ENCODE measurements around the gene LAG3. TPM values are rescaled to one million over a fixed set of nuclear protein-coding genes. Genes with fewer than 3 reads are reported as not detected.
"Not testable (repeated sequence)": the region's sequence is repeated elsewhere in the genome, so short reads cannot be mapped to it uniquely, and the experiment has no call there.

LAG3 gene
- 10 to 100 TPM; 46.6 to 52.1 TPM for total RNA-seq

DNA sequence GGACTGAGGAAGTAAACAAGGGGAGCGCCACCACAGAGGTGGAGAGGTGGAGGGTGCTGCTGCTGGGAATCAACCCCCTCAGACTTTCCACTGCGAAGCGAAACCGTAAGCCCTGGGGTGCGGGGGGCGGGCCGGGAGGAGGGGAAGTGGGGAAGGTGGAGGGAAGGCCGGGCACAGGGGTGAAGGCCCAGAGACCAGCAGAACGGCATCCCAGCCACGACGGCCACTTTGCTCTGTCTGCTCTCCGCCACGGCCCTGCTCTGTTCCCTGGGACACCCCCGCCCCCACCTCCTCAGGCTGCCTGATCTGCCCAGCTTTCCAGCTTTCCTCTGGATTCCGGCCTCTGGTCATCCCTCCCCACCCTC is at the start of gene LAG3:
Gene LAG3, plus strand, starts transcription at position 190 of the 365 bp plus-strand sequence. CDS start 333 bp downstream, outside the sequence.
- POLR2A ChIA-PET, result interaction anchor here (0.6 to 5.2 kb wide), 9 partner anchors 11 to 183 kb away, joined by 3 to 43 read pairs (median 7); partner anchors contain the start of genes CDCA3, COPS7A, MLF2 and USP5
- peak; percentile 59 for DNase-seq
- peaks cover 56% of the 10 kb centered on the region for H3K4me1 Mint-ChIP-seq
- ATAC-seq (ENCODE audit: low read depth), result peak; percentile 35
- peaks cover 9% of the 10 kb centered on the region for H3K27me3 Mint-ChIP-seq
- H3K9me3 Mint-ChIP-seq, result no peaks in the 10 kb centered on the region
- peak within 1 kb of the TSS; percentile 88 for H3K4me3 Mint-ChIP-seq
- peaks cover 26% of the 10 kb centered on the region for H3K36me3 Mint-ChIP-seq
- H3K27ac Mint-ChIP-seq, result peak within 1 kb of the TSS; percentile 98

DNA sequence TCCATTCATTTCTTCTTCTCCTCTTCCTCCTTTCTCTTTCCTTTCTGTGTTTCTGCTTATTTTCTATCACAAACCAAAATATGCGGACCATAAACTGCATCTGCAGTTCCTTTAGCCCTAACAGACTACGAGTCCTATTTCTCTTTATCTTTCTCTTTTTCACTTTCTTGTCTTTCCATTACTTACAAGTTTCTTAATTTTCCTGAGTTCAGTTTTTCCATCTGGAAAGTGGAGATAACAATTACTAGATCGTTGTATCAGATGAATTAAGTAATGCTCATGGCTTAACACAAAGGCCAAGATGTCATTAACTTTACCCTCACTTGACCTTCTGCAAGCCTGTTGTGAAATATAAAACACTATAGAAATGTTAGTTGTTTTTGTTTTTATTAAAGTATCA is 49.5 kb upstream of the LAG3 start:
- no peak overlapping the region for H3K27ac Mint-ChIP-seq

DNA sequence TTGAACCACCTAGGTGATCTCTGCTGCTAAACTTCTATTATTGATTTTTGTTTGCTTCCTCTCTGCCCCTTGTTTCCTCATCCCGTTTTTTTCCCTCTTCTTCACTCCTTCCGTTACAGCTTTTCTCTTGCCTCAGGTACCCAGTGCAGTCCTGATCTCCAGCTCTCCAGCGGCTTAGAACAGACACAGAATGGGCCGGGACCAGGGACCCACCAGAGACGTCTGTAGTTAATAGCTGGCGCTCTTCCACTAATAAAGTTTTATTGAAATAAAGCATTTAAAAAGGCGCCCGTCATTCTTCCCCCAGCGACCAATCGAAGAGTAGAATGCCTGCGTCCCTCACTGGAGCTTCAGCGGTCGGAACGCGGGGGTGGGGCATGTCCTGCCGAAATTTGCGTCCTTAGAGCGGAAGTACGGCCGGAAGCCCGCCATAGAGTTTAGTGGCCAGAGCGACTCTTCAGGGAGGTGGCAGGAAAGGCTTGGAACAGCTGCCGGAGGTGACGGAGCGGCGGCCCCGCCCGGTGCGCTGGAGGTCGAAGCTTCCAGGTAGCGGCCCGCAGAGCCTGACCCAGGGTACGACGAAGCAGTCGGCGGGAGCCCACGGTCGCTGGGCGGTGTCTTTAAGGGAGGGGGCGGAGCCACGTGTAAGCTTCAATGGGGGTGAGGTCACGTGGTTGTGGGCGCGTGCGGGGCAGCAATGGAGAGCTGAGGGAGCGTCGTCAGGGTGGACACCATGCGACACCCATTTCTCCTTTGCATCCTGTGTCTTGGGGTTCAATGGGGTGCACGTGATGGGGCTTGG is 48.5 kb upstream of the LAG3 start, which contains the start of gene COPS7A:
Gene COPS7A, plus strand, starts transcription at position 440 of the 802 bp plus-strand sequence. CDS start 611 bp downstream, outside the sequence.
- Mint-ChIP-seq H3K9me3 (no peaks in the 10 kb centered on the region), H3K4me3 (peak within 1 kb of the TSS; percentile 99), H3K4me1 (peaks cover 22% of the 10 kb centered on the region), H3K27me3 (peaks cover 3% of the 10 kb centered on the region), H3K36me3 (peaks cover 7% of the 10 kb centered on the region), H3K27ac (peak within 1 kb of the TSS; percentile 99)
- ATAC-seq (ENCODE audit: low read depth) (peak; percentile 97), DNase-seq (peak; percentile 93)
- POLR2A ChIA-PET, result interaction anchor here (0.5 to 4.8 kb wide), 40 partner anchors 9 to 387 kb away, joined by 3 to 71 read pairs (median 4); partner anchors contain the start of genes CDCA3, GAPDH, LAG3 and LPAR5

More for the DNA sequence above, 49.5 kb upstream of the LAG3 start:
- ATAC-seq (ENCODE audit: low read depth) (no peak), DNase-seq (no peak)
- H3K36me3 Mint-ChIP-seq, result peaks cover 5% of the 10 kb centered on the region
- peaks cover 22% of the 10 kb centered on the region for H3K4me1 Mint-ChIP-seq
- POLR2A ChIA-PET, result interaction anchor here (0.5 to 4.8 kb wide), 12 partner anchors 8 to 189 kb away, joined by 3 to 71 read pairs (median 6); partner anchors contain the start of genes CDCA3, GAPDH, MLF2 and SPSB2
- H3K27me3 Mint-ChIP-seq, result peaks cover 3% of the 10 kb centered on the region
- H3K4me3 Mint-ChIP-seq, result no peak overlapping the region
- H3K9me3 Mint-ChIP-seq, result no peaks in the 10 kb centered on the region

DNA sequence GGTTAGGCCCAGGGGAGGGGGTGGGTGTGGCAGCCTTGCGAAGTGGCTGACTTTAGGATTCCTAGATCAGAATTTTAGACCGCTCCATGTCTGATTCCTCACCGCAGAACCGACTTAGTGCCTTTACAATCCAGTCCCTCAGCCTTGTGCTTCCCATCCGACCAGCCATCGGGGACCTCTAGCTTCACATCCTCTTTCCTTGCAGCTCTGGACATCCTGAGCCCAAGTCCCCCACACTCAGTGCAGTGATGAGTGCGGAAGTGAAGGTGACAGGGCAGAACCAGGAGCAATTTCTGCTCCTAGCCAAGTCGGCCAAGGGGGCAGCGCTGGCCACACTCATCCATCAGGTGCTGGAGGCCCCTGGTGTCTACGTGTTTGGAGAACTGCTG is 47.9 kb upstream of the LAG3 start:
- H3K27me3 Mint-ChIP-seq, result peaks cover 3% of the 10 kb centered on the region
- H3K36me3 Mint-ChIP-seq, result peaks cover 8% of the 10 kb centered on the region
- H3K27ac Mint-ChIP-seq, result peak overlapping the region; percentile 99
- DNase-seq (peak; percentile 65), ATAC-seq (ENCODE audit: low read depth) (peak; percentile 29)
- H3K9me3 Mint-ChIP-seq, result no peaks in the 10 kb centered on the region
- peak overlapping the region; percentile 99 for H3K4me3 Mint-ChIP-seq
- POLR2A ChIA-PET, result interaction anchor here (0.5 to 4.8 kb wide), 31 partner anchors 15 to 387 kb away, joined by 3 to 71 read pairs (median 5); partner anchors contain the start of genes CDCA3, GAPDH, LAG3 and LPAR5
- H3K4me1 Mint-ChIP-seq, result peaks cover 22% of the 10 kb centered on the region

DNA sequence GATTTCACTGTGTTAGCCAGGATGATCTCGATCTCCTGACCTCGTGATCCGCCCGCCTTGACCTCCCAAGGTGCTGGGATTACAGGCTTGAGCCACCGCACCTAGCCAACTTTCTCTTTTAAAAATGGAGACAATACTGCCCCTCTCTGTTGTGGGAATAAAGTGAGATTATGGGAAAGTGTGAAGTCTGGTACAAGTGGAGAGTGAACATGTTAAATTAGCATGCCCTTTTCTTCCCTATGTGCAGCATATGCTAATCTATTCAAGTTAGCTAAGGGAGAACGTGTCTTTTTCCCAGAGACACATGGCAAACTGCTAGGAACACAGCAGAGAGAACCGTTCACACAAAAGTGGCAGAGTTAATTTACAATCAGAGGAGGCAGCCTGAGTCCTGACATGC is 47.0 kb upstream of the LAG3 start:
- ATAC-seq (ENCODE audit: low read depth), result no peak
- H3K9me3 Mint-ChIP-seq, result no peaks in the 10 kb centered on the region
- H3K36me3 Mint-ChIP-seq, result peaks cover 11% of the 10 kb centered on the region
- H3K4me1 Mint-ChIP-seq, result peaks cover 22% of the 10 kb centered on the region
- peak overlapping the region; percentile 75 for H3K27ac Mint-ChIP-seq
- no peak for DNase-seq
- peaks cover 3% of the 10 kb centered on the region for H3K27me3 Mint-ChIP-seq
- peak overlapping the region; percentile 99 for H3K4me3 Mint-ChIP-seq
- POLR2A ChIA-PET, result interaction anchor here (1.0 to 4.8 kb wide), 6 partner anchors 27 to 126 kb away, joined by 3 to 71 read pairs (median 11); partner anchors contain the start of genes CDCA3, LAG3, MLF2 and USP5

DNA sequence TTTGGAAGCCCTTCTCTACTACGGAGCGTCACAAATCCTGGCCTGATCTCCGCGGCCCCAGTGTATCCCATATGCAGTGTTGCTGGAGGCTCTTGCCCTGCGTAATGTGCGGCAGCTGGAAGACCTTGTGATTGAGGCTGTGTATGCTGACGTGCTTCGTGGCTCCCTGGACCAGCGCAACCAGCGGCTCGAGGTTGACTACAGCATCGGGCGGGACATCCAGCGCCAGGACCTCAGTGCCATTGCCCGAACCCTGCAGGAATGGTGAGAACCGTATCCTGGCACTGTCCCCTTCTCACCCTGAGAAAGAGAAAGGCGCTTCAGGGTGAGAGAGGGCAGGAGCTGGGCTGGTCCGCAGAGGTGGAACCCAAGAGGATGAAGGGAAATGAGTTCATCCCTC is 43.1 kb upstream of the LAG3 start:
- no peaks in the 10 kb centered on the region for H3K27me3 Mint-ChIP-seq
- no peak for DNase-seq
- H3K4me3 Mint-ChIP-seq, result no peak overlapping the region
- H3K4me1 Mint-ChIP-seq, result peaks cover 14% of the 10 kb centered on the region
- no peak for ATAC-seq (ENCODE audit: low read depth)
- H3K36me3 Mint-ChIP-seq, result peaks cover 16% of the 10 kb centered on the region
- no peak overlapping the region for H3K27ac Mint-ChIP-seq
- POLR2A ChIA-PET, result no interaction called here
- H3K9me3 Mint-ChIP-seq, result no peaks in the 10 kb centered on the region

DNA sequence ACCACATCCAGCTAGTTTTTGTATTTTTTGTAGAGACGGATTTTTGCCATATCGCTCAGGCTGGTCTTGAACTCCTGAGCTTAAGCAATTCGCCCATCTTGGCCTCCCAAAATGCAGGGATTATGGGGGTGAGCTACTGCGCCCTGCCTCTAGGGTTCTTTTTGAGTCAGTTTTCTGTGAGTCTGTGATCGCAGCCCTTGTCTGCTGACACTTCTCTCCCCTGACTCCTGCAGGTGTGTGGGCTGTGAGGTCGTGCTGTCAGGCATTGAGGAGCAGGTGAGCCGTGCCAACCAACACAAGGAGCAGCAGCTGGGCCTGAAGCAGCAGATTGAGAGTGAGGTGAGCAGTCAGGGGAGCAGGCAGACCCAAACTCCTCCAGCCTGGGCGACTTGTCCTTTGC is 42.2 kb upstream of the LAG3 start:
- ATAC-seq (ENCODE audit: low read depth) (no peak), DNase-seq (no peak)
- POLR2A ChIA-PET, result no interaction called here
- H3K4me1 Mint-ChIP-seq, result peaks cover 10% of the 10 kb centered on the region
- no peak overlapping the region for H3K27ac Mint-ChIP-seq
- H3K9me3 Mint-ChIP-seq, result no peaks in the 10 kb centered on the region
- H3K4me3 Mint-ChIP-seq, result no peak overlapping the region
- H3K36me3 Mint-ChIP-seq, result peaks cover 16% of the 10 kb centered on the region
- no peaks in the 10 kb centered on the region for H3K27me3 Mint-ChIP-seq

DNA sequence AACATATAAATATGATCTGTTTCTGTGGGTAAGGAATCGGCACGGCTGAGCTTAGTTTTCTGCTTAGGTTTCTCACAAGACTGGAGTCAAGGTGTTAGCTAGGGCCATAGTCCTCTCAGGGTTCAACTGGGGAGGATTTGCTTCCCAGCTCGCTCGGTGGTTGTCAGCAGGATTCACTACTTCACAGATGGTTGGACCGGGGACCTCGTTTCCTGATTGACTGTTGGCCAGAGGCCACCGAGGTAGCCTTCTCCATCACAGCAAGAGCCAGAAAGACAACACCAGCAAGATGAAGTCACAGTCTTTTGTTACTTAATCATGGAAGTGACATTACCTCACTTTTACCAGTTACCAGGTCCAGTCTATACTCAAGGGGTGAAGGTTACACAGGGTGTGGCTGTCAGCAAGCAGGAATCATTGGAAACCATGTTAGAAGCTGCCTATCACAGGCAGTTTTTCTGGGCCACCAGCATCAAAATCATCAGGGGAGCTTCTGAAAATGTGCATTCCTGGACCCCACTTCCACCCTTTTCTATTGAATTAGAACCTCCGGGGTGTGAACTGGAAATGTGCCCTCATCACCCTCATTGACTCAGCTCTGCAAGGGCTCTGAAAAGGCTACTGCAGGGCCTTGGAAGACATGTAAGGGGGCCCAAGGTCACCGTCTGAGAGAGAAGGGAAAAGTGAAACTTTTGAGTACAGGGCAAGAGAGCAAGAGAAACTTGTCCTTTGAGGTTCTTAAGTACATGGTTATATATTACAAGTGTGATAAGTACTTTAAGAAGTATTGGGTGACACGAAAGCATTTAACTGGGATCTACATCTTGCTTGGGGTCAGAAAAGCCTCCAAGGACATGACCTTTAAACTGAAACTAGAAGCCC is 37.6 kb upstream of the LAG3 start:
- POLR2A ChIA-PET, result no interaction called here
- ATAC-seq (ENCODE audit: low read depth) (no peak), DNase-seq (no peak)
- Mint-ChIP-seq H3K36me3 (peaks cover 8% of the 10 kb centered on the region), H3K4me1 (peaks cover 8% of the 10 kb centered on the region), H3K9me3 (no peaks in the 10 kb centered on the region), H3K27me3 (no peaks in the 10 kb centered on the region), H3K4me3 (no peak overlapping the region), H3K27ac (no peak overlapping the region)

DNA sequence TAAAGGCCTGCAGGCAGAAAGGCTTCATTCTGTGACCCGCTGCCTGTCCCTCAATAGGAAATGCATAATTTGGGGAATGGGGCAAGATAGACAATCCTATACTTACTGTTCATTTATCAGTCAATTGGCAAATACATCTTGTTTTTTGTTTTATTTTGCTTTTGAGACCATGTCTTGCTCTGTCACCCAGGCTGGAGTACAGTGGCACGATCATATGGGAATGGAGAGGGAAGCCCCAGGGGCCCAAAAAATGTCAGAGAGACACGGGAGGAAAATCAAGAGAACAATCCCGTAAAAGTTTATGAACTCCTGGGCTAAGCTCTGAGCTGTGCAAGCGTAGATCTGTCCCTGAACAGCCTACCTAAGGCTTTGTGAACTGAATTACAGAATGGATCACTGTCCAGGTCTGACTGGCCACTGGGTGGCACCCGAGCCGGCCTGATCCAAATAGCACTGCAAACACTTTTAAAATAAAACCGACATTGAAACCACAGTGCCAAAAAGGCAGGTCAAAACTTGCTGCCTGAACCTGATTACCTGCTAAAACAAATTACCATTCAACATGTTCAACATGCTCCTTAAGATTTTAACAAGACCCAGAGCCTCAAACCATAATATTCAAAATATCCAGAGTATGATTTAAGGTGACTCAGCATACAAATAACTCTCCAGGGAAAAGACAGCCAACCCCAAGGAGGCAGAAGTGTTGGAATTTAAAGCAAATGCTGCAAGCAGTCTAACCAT is 36.7 kb upstream of the LAG3 start:
- H3K4me3 Mint-ChIP-seq, result no peak overlapping the region
- H3K9me3 Mint-ChIP-seq, result no peaks in the 10 kb centered on the region
- DNase-seq (peak; percentile 55), ATAC-seq (ENCODE audit: low read depth) (peak; percentile 86)
- POLR2A ChIA-PET, result no interaction called here
- peak overlapping the region; percentile 11 for H3K27ac Mint-ChIP-seq
- peaks cover 7% of the 10 kb centered on the region for H3K36me3 Mint-ChIP-seq
- H3K27me3 Mint-ChIP-seq, result no peaks in the 10 kb centered on the region
- peaks cover 8% of the 10 kb centered on the region for H3K4me1 Mint-ChIP-seq

DNA sequence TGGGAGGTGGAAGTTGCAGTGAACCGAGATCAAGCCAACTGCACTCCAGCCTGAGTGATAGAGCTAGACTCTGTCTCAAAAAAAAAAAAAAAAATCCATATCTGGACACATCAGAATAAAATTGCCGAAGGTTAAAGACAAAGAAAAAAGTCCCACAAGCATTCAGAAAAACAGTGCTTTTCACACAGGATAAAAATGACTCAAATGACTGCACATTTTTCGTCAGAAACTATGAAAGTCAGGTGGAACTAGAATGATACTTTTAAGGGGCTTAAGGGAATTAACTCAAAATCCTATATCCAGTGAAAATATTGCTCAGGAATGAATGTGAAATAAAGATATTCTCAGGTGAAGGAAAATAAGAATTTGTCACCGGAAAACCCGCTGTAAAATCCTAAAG is 35.6 kb upstream of the LAG3 start:
- Mint-ChIP-seq H3K4me1 (peaks cover 8% of the 10 kb centered on the region), H3K36me3 (no peaks in the 10 kb centered on the region), H3K4me3 (no peak overlapping the region), H3K27ac (no peak overlapping the region), H3K9me3 (no peaks in the 10 kb centered on the region), H3K27me3 (no peaks in the 10 kb centered on the region)
- POLR2A ChIA-PET, result no interaction called here
- DNase-seq, result no peak
- ATAC-seq (ENCODE audit: low read depth), result no peak

DNA sequence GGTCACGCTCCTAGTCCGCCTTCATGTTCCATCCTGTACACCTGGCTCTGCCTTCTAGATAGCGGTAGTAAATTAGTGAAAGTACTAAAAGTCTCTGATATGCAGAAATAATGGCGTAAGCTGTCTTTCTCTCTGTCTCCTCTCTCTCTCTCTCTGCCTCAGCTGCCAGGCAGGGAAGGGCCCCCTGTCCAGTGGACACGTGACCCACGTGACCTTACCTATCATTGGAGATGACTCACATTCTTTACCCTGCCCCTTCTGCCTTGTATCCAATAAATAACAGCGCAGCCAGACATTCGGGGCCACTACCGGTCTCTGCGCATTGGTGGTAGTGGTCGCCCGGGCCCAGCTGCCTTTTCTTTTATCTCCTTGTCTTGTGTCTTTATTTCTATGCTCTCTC is 30.2 kb upstream of the LAG3 start:
- H3K9me3 Mint-ChIP-seq; H3K4me3 Mint-ChIP-seq; ATAC-seq (ENCODE audit: low read depth); H3K36me3 Mint-ChIP-seq; H3K27ac Mint-ChIP-seq; DNase-seq; H3K27me3 Mint-ChIP-seq: not testable (repeated sequence)
- H3K4me1 Mint-ChIP-seq, result peaks cover 14% of the 10 kb centered on the region
- POLR2A ChIA-PET, result interaction anchor here (0.6 to 0.9 kb wide), 2 partner anchors 9 to 18 kb away, joined by 3 to 6 read pairs; partner anchors contain the start of gene COPS7A

DNA sequence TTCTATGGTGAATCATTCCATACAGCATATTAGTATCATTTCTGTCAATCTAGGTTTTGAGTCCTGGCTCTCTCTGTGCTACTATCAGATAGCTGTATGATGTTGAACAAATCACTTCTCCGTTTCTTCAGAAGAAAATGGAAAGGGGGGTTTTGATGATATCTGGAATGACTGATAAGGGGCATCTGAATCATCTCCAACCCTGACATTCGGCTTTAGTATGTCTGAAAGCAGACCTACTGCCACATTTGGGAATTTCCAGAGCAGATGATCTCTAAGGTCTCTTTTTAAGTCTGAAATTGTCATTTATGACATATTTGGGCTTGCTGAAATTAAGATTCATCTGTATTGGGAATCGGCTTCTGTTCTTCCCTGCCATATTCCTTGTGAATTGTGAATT is 29.5 kb upstream of the LAG3 start:
- H3K36me3 Mint-ChIP-seq, result peaks cover 15% of the 10 kb centered on the region
- no peak for ATAC-seq (ENCODE audit: low read depth)
- no peak for DNase-seq
- H3K4me3 Mint-ChIP-seq, result no peak overlapping the region
- H3K27me3 Mint-ChIP-seq, result no peaks in the 10 kb centered on the region
- peaks cover 16% of the 10 kb centered on the region for H3K4me1 Mint-ChIP-seq
- POLR2A ChIA-PET, result interaction anchor here (0.6 to 0.9 kb wide), 2 partner anchors 9 to 19 kb away, joined by 3 to 6 read pairs; partner anchors contain the start of gene COPS7A
- no peaks in the 10 kb centered on the region for H3K9me3 Mint-ChIP-seq
- no peak overlapping the region for H3K27ac Mint-ChIP-seq
